ENCODE measurements around the gene STRIT1. TPM values are rescaled to one million over a fixed set of nuclear protein-coding genes. Genes with fewer than 3 reads are reported as not detected.

The STRIT1 gene
- total and polyA plus RNA-seq, 2 of the 4 experiments (the other 2 are of a cell fraction), result not detected

- no peaks in the 10 kb centered on the region for H3K36me3 ChIP-seq (ENCODE audit: control insufficient read depth, insufficient read depth, low read length)
- peak overlapping the region; percentile 38 for H2AK9ac ChIP-seq (replicated peaks; ENCODE audit: low read depth, low read length, poor library complexity)
- peaks cover 13% of the 10 kb centered on the region for H3K4me1 ChIP-seq (ENCODE audit: control insufficient read depth, insufficient read depth, low read length)
- peak overlapping the region; percentile 55 for H3K18ac ChIP-seq (ENCODE audit: low read depth, low read length)
- H3K27me3 ChIP-seq (ENCODE audit: control insufficient read depth, insufficient read depth, low read length), result no peaks in the 10 kb centered on the region
- TF ChIP-seq CTCF (conservative IDR thresholded peaks at IDR 0.05; ENCODE audit: low read depth, low read length) (no peak), RCOR1 (IDR thresholded peaks at IDR 0.05; ENCODE audit: insufficient replicate concordance, low read length) (no peak), MAZ (IDR thresholded peaks at IDR 0.05; ENCODE audit: borderline replicate concordance, low read depth, low read length) (no peak), NFE2L2 (IDR thresholded peaks at IDR 0.05; ENCODE audit: low read depth, low read length) (no peak), MAFK (IDR thresholded peaks at IDR 0.05; ENCODE audit: low read depth, low read length) (no peak), SMC3 (IDR thresholded peaks at IDR 0.05; ENCODE audit: low read depth, low read length) (no peak), RFX5 (IDR thresholded peaks at IDR 0.05; ENCODE audit: low read depth, low read length) (no peak), FOS (IDR thresholded peaks at IDR 0.05; ENCODE audit: low read depth, low read length) (no peak), RAD21 (IDR thresholded peaks at IDR 0.05; ENCODE audit: low read length) (no peak), CEBPB (IDR thresholded peaks at IDR 0.05; ENCODE audit: low read depth, low read length) (no peak), CHD1 (IDR thresholded peaks at IDR 0.05; ENCODE audit: low read depth, low read length) (no peak), MXI1 (IDR thresholded peaks at IDR 0.05; ENCODE audit: borderline replicate concordance, low read depth, low read length) (no peak)
- TF ChIP-seq, protein P1, sequence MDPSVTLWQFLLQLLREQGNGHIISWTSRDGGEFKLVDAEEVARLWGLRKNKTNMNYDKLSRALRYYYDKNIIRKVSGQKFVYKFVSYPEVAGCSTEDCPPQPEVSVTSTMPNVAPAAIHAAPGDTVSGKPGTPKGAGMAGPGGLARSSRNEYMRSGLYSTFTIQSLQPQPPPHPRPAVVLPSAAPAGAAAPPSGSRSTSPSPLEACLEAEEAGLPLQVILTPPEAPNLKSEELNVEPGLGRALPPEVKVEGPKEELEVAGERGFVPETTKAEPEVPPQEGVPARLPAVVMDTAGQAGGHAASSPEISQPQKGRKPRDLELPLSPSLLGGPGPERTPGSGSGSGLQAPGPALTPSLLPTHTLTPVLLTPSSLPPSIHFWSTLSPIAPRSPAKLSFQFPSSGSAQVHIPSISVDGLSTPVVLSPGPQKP (IDR thresholded peaks at IDR 0.05; ENCODE audit: borderline replicate concordance, low read depth, low read length), result no peak
- peaks cover 7% of the 10 kb centered on the region for H3K9me1 ChIP-seq (ENCODE audit: insufficient read depth, low read length)
- peaks cover 3% of the 10 kb centered on the region; the same call in 1 of the 2 replicates for H4K20me1 ChIP-seq (ENCODE audit: insufficient read depth, low read length)
- intact Hi-C loops (cut with micrococcal nuclease), result loop anchor here (5.0 kb wide), 2 partner anchors 154 to 484 kb away; no protein-coding TSS in a partner anchor
- H2AFZ ChIP-seq (replicated peaks; ENCODE audit: low read length, poor library complexity), result peak overlapping the region; percentile 24
- H3K56ac ChIP-seq (ENCODE audit: extremely low read depth, insufficient read depth, low read length), result peak overlapping the region; percentile 19; the same call in 1 of the 2 replicates
- no peak overlapping the region for H3K4me3 ChIP-seq (ENCODE audit: insufficient read depth, low read depth, low read length)
- H2BK15ac ChIP-seq (ENCODE audit: low read depth, low read length), result peak overlapping the region; percentile 74; the same call in 2 of the 3 replicates
- peak overlapping the region; percentile 77 for H3K14ac ChIP-seq (replicated peaks; ENCODE audit: low read depth, low read length)
- peak; percentile 81 for DNase-seq
- H4K91ac ChIP-seq (ENCODE audit: insufficient read depth, low read depth, low read length), result peak overlapping the region; percentile 28
- peak overlapping the region; percentile 15 for H2BK5ac ChIP-seq (ENCODE audit: low read depth, low read length, poor library complexity, severe bottlenecking)
- H2BK120ac ChIP-seq (ENCODE audit: low read depth, low read length), result peak overlapping the region; percentile 59
- in situ Hi-C loops (cut with MboI; ENCODE audit: low sequenced_read_pairs), result no loop called here
- H3K27ac ChIP-seq (ENCODE audit: insufficient read depth, low read length), result peak overlapping the region; percentile 73; the same call in 1 of the 2 replicates
- ATAC-seq (ENCODE audit: low read depth), result peak; percentile 50
- no peaks in the 10 kb centered on the region; the same call in 1 of the 2 replicates for H3K9me3 ChIP-seq (ENCODE audit: control insufficient read depth, insufficient read depth, low read length)
- H3K4me2 ChIP-seq (ENCODE audit: low read depth, low read length), result peak overlapping the region; percentile 3; the same call in 1 of the 2 replicates
- no TSS peak for BruUV-seq (replicated peaks)
- WGBS, 2 experiments (ENCODE audit: extremely low coverage in 2 of 2, insufficient read length in 1 of 2), result 20% methylated on average over 2 of the region's 4 CpGs; no CpG with 5 or more reads in 1 of the 2 experiments
- ChIA-PET POLR2A (ENCODE audit: unreplicated experiment) (no interaction called here), CTCF (interaction anchor here (0.6 kb wide), 1 partner anchor 22 kb away, joined by 4 read pairs; no protein-coding TSS in a partner anchor)
- peak overlapping the region; percentile 91 for H2BK20ac ChIP-seq (ENCODE audit: low read depth, low read length)
- dilution Hi-C loops (cut with HindIII; ENCODE audit: low sequenced_read_pairs, unreplicated experiment), result no loop called here
- H3K4ac ChIP-seq (ENCODE audit: low read depth, low read length), result peak overlapping the region; percentile 72; the same call in 1 of the 2 replicates
- peak overlapping the region; percentile 49; the same call in 1 of the 2 replicates for H3K23ac ChIP-seq (ENCODE audit: low read depth, low read length)
- H4K5ac ChIP-seq (ENCODE audit: low read depth, low read length), result peak overlapping the region; percentile 56
- H4K8ac ChIP-seq (ENCODE audit: low read depth in 2 of 2, low read length in 2 of 2), result peak overlapping the region; percentile 35 to 46; a peak in 2 of 4 replicates
- H3K79me1 ChIP-seq (ENCODE audit: low read depth in 1 of 2, low read length in 2 of 2), result no peaks in the 10 kb centered on the region
- H3K9ac ChIP-seq (ENCODE audit: low read depth, low read length), result no peak overlapping the region
- no peak overlapping the region for H2AK5ac ChIP-seq (ENCODE audit: low read depth, low read length)
Observed at GRCh38 chr3:155241579-155241978, 51.9 kb downstream of the STRIT1 start.
